Stimulated activated memory B cell treated with anti-CD40 and anti-IgM and Interleukin-4, amounts not matched to agents 10 μg/mL and 1 μg/mL and 100 μg/mL, for 72 hours (primary cell): Measurements from ENCODE around the gene BICD1.

Experiments
- ATAC-seq: fragments of 150-1000 bp; cut with Tn5 transposase; 2 replicates; pipeline ENCODE4 v1.10.0; 2021
- H3K27ac Mint-ChIP-seq: one replicate; pipeline ENCODE4 v1.8.0; 2022; ENCODE audit warnings: mild to moderate bottlenecking, mixed read lengths
- H3K27me3 Mint-ChIP-seq: one replicate; pipeline ENCODE4 v1.8.0; 2022; ENCODE audit warnings: mixed read lengths
- H3K36me3 Mint-ChIP-seq: one replicate; pipeline ENCODE4 v1.8.0; 2022; ENCODE audit warnings: mixed read lengths
- H3K4me1 Mint-ChIP-seq: one replicate; pipeline ENCODE4 v1.8.0; 2022; ENCODE audit warnings: mixed read lengths
- H3K4me3 Mint-ChIP-seq: one replicate; pipeline ENCODE4 v1.8.0; 2022; ENCODE audit warnings: mild to moderate bottlenecking, moderate library complexity, mixed read lengths
- H3K9me3 Mint-ChIP-seq: one replicate; pipeline ENCODE4 v1.8.0; 2022; ENCODE audit warnings: mixed read lengths

The BICD1 gene

DNA sequence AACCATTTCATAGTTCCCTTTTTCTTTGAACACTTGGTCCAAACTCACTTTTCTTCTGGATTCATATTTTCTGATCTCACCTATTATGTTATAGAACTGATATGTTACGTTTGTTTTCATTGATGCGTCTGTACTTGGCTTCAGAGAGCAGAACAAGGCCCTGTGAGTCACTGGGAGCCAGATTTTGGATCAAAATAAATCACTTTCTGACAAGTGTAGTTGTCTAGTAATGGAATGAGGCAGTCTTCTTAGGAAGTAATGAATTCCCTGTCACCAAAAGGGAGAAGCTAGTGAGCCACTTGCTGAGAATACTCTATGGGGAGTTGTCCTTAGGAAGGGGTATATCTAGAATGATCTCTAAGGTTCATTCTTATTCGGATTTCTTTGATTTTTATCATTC is 10.2 kb downstream of the BICD1 start:
- Mint-ChIP-seq H3K4me3 (no peak overlapping the region), H3K27me3 (no peaks in the 10 kb centered on the region), H3K36me3 (peaks cover 18% of the 10 kb centered on the region), H3K9me3 (no peaks in the 10 kb centered on the region), H3K4me1 (peaks cover 23% of the 10 kb centered on the region), H3K27ac (no peak overlapping the region)
- no peak for ATAC-seq

- no peak for ATAC-seq
- Mint-ChIP-seq H3K27ac (no peak overlapping the region), H3K4me1 (peaks cover 23% of the 10 kb centered on the region), H3K9me3 (no peaks in the 10 kb centered on the region), H3K27me3 (no peaks in the 10 kb centered on the region), H3K36me3 (peaks cover 13% of the 10 kb centered on the region), H3K4me3 (no peak overlapping the region)
These were observed 10.7 kb downstream of the BICD1 start for GRCh38 chr12:32117316-32117715.

DNA sequence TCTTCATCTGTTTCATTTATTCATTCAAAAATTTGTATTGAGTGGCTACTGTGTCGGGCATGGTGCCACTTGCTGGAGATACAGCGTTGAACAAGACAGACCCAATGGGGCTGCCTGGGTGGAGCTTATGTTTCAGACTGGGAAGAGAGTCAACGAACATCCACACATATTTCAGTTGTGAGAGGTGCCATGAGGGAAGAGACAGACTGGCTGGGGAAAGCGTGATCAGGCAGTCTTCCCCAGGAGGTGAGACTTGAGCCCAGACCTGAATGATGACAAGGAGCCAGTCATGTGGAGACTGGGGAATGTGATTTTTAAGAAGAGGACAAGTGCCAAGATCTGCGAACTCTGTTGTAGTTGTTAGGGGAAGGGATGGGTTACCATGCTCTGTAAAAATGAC is 12.2 kb downstream of the BICD1 start:
- no peak for ATAC-seq
- H3K27me3 Mint-ChIP-seq: no peaks in the 10 kb centered on the region
- H3K27ac Mint-ChIP-seq: no peak overlapping the region
- no peak overlapping the region for H3K4me3 Mint-ChIP-seq
- peaks cover 11% of the 10 kb centered on the region for H3K36me3 Mint-ChIP-seq
- H3K4me1 Mint-ChIP-seq: peaks cover 23% of the 10 kb centered on the region
- no peaks in the 10 kb centered on the region for H3K9me3 Mint-ChIP-seq

- no peak for ATAC-seq
- H3K9me3 Mint-ChIP-seq: no peaks in the 10 kb centered on the region
These were observed 13.8 kb downstream of the BICD1 start for GRCh38 chr12:32120419-32120818.

GRCh38 chr12:32124637-32125036 is 18.0 kb downstream of the BICD1 start:
- no peaks in the 10 kb centered on the region for H3K9me3 Mint-ChIP-seq
- no peak for ATAC-seq
- peaks cover 9% of the 10 kb centered on the region for H3K36me3 Mint-ChIP-seq
- H3K4me3 Mint-ChIP-seq: no peak overlapping the region
- H3K27me3 Mint-ChIP-seq: no peaks in the 10 kb centered on the region
- H3K27ac Mint-ChIP-seq: peak overlapping the region; percentile 10
- H3K4me1 Mint-ChIP-seq: peaks cover 24% of the 10 kb centered on the region

More at GRCh38 chr12:32120419-32120818, 13.8 kb downstream of the BICD1 start:
- Mint-ChIP-seq H3K4me1 (peaks cover 26% of the 10 kb centered on the region), H3K4me3 (no peak overlapping the region), H3K36me3 (peaks cover 11% of the 10 kb centered on the region), H3K27me3 (no peaks in the 10 kb centered on the region), H3K27ac (no peak overlapping the region)

DNA sequence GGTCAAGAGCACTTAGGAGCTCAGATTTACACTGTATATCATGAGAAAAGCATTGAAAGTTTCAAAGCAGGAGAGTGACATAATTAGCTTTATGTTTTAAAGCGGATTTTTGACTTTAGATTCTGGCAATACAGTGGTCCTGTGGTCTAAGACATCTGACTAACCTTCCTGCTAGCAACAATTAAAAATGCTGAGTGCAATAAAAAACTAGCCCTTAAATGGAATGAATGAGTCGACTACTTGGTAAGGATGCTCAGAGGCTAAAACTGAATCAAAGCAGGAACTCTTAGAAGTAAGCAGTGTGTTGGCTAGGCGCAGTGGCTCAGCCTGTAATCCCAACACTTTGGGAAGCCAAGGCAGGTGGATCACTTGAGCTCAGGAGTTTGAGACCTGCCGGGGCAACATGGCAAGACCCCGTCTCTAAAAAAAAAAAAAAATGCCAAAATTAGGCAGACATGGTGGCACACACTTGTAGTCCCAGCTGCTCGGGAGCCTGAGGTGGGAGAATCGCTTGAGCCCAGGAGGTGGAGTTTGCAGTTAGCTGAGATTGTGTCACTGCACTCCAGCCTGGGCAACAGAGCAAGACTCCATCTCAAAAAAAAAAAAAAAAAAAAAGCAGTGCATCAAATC is 18.9 kb downstream of the BICD1 start:
- Mint-ChIP-seq H3K4me1 (peaks cover 18% of the 10 kb centered on the region), H3K27me3 (no peaks in the 10 kb centered on the region), H3K27ac (no peak overlapping the region), H3K36me3 (peaks cover 12% of the 10 kb centered on the region), H3K4me3 (no peak overlapping the region), H3K9me3 (no peaks in the 10 kb centered on the region)
- ATAC-seq: no peak

DNA sequence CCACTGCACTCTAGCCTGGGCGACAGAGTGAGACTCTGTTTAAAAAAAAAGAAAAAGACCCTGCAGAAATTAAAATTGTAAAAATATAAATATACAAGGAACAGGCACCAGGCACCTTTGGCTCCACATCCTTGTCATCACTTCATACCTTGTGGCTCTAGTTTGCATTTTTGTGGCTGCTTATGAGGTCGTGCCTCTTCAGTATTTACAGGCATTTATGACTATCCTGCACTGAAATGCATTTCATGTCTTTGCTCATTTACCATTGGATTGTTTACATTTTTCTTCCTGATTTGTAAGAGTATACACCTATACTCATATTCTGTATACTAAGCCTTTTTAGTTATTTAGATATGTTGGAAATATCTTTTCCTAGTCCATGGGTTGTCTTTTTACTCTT is 20.1 kb downstream of the BICD1 start:
- ATAC-seq: no peak
- Mint-ChIP-seq H3K9me3 (no peaks in the 10 kb centered on the region), H3K4me1 (peaks cover 18% of the 10 kb centered on the region), H3K27ac (peak overlapping the region; percentile 24), H3K4me3 (no peak overlapping the region), H3K27me3 (no peaks in the 10 kb centered on the region), H3K36me3 (peaks cover 12% of the 10 kb centered on the region)

DNA sequence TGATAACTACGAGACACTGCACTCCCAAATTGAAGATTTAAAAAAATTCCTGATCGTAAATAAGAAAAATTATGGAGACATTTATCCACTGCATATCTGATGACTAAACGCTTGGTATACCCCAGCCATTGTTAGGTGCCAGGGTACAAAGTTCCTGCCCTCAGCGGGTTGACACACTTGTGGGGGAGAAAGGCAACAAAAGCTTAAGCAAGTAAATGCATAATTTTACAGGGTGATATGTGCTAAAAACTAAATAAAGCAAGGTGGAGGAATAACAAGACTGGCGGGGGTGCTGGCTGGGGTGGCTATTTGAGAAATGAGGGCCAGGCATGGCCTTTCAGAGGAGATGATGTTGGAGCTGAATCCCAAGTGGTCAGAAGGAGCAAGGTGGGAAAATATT is 25.0 kb downstream of the BICD1 start:
- Mint-ChIP-seq H3K4me3 (no peak overlapping the region), H3K27me3 (no peaks in the 10 kb centered on the region), H3K27ac (no peak overlapping the region), H3K9me3 (no peaks in the 10 kb centered on the region), H3K4me1 (peaks cover 33% of the 10 kb centered on the region), H3K36me3 (peaks cover 7% of the 10 kb centered on the region)
- no peak for ATAC-seq

- peak; percentile 83 for ATAC-seq
- H3K27me3 Mint-ChIP-seq: no peaks in the 10 kb centered on the region
- peaks cover 24% of the 10 kb centered on the region for H3K4me1 Mint-ChIP-seq
- H3K4me3 Mint-ChIP-seq: peak overlapping the region; percentile 68
- no peaks in the 10 kb centered on the region for H3K9me3 Mint-ChIP-seq
- peak overlapping the region; percentile 97 for H3K27ac Mint-ChIP-seq
- peaks cover 6% of the 10 kb centered on the region for H3K36me3 Mint-ChIP-seq
These were observed 27.6 kb downstream of the BICD1 start for GRCh38 chr12:32134101-32134888.

- Mint-ChIP-seq H3K4me3 (no peak overlapping the region), H3K27me3 (no peaks in the 10 kb centered on the region), H3K9me3 (no peaks in the 10 kb centered on the region), H3K4me1 (peaks cover 31% of the 10 kb centered on the region), H3K36me3 (no peaks in the 10 kb centered on the region), H3K27ac (peak overlapping the region; percentile 97)
- ATAC-seq: no peak
These were observed 29.3 kb downstream of the BICD1 start for GRCh38 chr12:32135967-32136366.

DNA sequence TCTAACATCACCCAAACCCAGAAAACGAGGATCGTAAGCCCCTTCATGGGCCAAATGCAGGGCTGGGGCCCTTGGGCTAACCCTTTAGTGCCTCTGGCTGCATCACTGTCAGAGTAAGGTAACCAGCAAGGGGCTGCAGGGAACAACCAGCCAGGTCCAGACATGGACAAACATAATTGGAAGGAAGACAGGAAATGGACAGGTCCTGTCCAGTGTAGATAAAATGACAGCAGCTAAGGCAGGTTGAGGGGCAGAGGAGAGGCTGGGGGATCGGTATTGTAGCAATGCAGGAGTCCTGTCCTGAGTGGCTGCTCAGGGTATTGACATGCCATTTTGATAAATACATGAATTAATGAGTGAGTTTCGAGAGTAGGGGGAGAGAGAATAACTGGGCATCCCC is 29.8 kb downstream of the BICD1 start:
- no peak for ATAC-seq
- Mint-ChIP-seq H3K36me3 (no peaks in the 10 kb centered on the region), H3K4me3 (no peak overlapping the region), H3K27me3 (no peaks in the 10 kb centered on the region), H3K27ac (peak overlapping the region; percentile 97), H3K4me1 (peaks cover 31% of the 10 kb centered on the region), H3K9me3 (no peaks in the 10 kb centered on the region)

GRCh38 chr12:32139064-32139421 is 32.4 kb downstream of the BICD1 start:
- Mint-ChIP-seq H3K27ac (peak overlapping the region; percentile 99), H3K9me3 (no peaks in the 10 kb centered on the region), H3K4me1 (peaks cover 33% of the 10 kb centered on the region), H3K4me3 (peak overlapping the region; percentile 76), H3K36me3 (no peaks in the 10 kb centered on the region), H3K27me3 (no peaks in the 10 kb centered on the region)
- peak; percentile 95 for ATAC-seq

DNA sequence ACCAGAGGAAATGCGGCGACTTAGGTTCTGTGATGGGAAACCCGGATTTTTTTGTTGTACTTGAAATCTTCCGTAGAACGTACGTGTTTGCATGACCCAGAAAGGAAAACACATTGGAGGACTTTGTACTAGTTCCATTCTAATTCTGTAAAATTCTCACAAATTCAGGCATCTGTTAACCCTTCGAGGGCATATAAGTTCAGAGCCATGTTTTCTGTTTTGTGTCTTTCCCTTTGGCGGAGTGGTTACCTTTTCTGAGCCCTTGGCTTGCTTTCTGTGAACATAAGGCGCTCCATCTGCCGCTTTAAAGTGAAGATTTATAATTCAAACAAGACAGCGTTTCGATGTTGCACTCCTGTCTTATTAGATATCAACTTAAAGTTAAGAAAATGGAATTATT is 34.2 kb downstream of the BICD1 start:
- peaks cover 23% of the 10 kb centered on the region for H3K4me1 Mint-ChIP-seq
- H3K36me3 Mint-ChIP-seq: no peaks in the 10 kb centered on the region
- H3K9me3 Mint-ChIP-seq: no peaks in the 10 kb centered on the region
- H3K4me3 Mint-ChIP-seq: no peak overlapping the region
- no peak for ATAC-seq
- no peaks in the 10 kb centered on the region for H3K27me3 Mint-ChIP-seq
- H3K27ac Mint-ChIP-seq: peak overlapping the region; percentile 99

GRCh38 chr12:32145096-32145495 is 38.4 kb downstream of the BICD1 start:
- Mint-ChIP-seq H3K9me3 (no peaks in the 10 kb centered on the region), H3K27me3 (no peaks in the 10 kb centered on the region), H3K27ac (no peak overlapping the region), H3K36me3 (peaks cover 8% of the 10 kb centered on the region), H3K4me1 (peaks cover 14% of the 10 kb centered on the region), H3K4me3 (no peak overlapping the region)
- ATAC-seq: no peak

- ATAC-seq: peak; percentile 75
- no peak overlapping the region for H3K4me3 Mint-ChIP-seq
- peaks cover 7% of the 10 kb centered on the region for H3K4me1 Mint-ChIP-seq
- H3K9me3 Mint-ChIP-seq: no peaks in the 10 kb centered on the region
- H3K27me3 Mint-ChIP-seq: no peaks in the 10 kb centered on the region
- peaks cover 13% of the 10 kb centered on the region for H3K36me3 Mint-ChIP-seq
- H3K27ac Mint-ChIP-seq: no peak overlapping the region
These were observed 39.6 kb downstream of the BICD1 start for GRCh38 chr12:32146074-32146873.
